ENCODE results near the gene CAMK1D.

Gene CAMK1D

DNA sequence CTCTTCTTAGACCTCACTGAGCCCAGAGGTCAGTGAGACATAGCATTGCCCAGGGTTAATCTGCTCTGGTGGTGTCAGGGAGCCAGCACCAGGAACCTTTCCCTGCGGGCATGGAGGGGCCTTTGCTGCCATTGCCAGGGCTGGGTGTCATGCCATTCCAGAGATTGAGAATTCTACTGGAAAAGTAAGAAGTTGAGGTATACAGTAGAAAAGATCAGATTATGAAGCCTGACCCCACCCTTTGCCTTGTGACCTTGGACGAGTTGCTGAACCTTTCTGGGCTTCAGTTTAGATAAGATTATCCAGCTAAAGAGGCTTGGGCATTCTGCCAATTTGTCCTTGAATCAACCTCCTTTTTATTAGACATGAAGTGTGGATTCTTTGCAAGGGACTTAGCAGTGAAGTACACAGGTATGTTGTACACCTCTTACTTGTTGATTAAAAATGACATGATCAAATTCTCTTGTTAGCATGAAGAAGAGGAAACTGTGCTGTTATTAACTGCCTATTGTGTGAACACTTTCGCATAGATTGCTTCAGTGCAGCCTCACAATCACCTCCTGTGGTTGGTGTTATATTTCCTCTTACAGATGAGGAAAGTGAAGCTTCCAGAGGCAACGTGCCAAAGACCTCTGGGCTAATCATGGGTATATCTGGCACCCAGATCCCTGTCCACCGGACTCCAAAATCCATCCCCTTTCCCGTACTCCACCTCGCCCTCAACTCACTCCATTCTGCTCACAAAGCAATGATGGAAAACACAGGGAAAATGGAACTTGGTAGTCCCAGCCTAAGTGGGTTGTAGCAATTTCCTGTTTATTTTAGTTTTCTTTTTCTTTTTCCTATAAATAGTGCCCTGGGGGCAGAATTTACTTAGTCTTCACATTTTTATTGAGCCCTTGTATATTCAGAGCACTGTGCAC, 151.3 kb downstream of the CAMK1D start:
- no peaks in the 10 kb centered on the region for H3K4me1 ChIP-seq (ENCODE audit: insufficient read depth, low read length, severe bottlenecking)
- H3K27me3 ChIP-seq (ENCODE audit: insufficient read depth, low read length) = no peaks in the 10 kb centered on the region
- H3K9ac ChIP-seq (ENCODE audit: low read length) = no peak overlapping the region
- no peaks in the 10 kb centered on the region for H3K79me2 ChIP-seq (ENCODE audit: insufficient read depth, low read length)
- H3K9me2 ChIP-seq (ENCODE audit: low read depth, low read length) = no peaks in the 10 kb centered on the region
- no peaks in the 10 kb centered on the region for H4K20me1 ChIP-seq (ENCODE audit: insufficient read depth, low read length)
- no peak overlapping the region for H3K4me2 ChIP-seq (ENCODE audit: low read length)
- TF ChIP-seq EZH2 (IDR thresholded peaks at IDR 0.05; ENCODE audit: borderline replicate concordance, low read length) = no peak
- TF ChIP-seq, protein P1, sequence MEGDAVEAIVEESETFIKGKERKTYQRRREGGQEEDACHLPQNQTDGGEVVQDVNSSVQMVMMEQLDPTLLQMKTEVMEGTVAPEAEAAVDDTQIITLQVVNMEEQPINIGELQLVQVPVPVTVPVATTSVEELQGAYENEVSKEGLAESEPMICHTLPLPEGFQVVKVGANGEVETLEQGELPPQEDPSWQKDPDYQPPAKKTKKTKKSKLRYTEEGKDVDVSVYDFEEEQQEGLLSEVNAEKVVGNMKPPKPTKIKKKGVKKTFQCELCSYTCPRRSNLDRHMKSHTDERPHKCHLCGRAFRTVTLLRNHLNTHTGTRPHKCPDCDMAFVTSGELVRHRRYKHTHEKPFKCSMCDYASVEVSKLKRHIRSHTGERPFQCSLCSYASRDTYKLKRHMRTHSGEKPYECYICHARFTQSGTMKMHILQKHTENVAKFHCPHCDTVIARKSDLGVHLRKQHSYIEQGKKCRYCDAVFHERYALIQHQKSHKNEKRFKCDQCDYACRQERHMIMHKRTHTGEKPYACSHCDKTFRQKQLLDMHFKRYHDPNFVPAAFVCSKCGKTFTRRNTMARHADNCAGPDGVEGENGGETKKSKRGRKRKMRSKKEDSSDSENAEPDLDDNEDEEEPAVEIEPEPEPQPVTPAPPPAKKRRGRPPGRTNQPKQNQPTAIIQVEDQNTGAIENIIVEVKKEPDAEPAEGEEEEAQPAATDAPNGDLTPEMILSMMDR (IDR thresholded peaks at IDR 0.05; ENCODE audit: low read length) = no peak
- no peak overlapping the region for H3K27ac ChIP-seq (ENCODE audit: low read depth, low read length, poor library complexity, severe bottlenecking)
- no peak overlapping the region for H3K4me3 ChIP-seq (ENCODE audit: low read depth, low read length, poor library complexity, severe bottlenecking)
- no peaks in the 10 kb centered on the region for H3K36me3 ChIP-seq (ENCODE audit: insufficient read depth, low read length)
- H3F3A ChIP-seq (ENCODE audit: insufficient read depth, low read length) = no peaks in the 10 kb centered on the region
- no peaks in the 10 kb centered on the region for H3K9me3 ChIP-seq (ENCODE audit: low read length)
- no peak overlapping the region for H2AFZ ChIP-seq (ENCODE audit: low read length)

DNA sequence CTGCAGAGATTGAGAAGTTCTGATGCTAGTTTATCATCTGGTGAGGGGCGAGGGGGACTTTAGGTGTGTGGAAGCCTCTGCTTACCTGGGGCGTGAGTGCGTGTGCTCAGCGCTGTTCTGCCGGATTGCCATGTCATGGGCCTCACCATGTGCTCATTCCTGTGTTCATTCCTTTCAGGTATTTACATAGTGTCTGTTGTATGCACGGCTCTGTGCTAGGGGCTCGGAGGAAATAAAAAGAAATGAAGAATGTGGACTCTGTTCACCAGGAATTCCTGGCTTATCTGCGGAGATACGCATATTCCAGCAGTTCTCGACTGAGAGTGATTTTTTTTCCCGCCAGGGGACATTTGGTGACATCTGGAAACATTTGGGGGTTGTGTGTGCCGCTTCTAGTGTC, 152.0 kb downstream of the CAMK1D start:
- no peaks in the 10 kb centered on the region for H3K27me3 ChIP-seq (ENCODE audit: insufficient read depth, low read length)
- no peak overlapping the region for H3K4me3 ChIP-seq (ENCODE audit: low read depth, low read length, poor library complexity, severe bottlenecking)
- H2AFZ ChIP-seq (ENCODE audit: low read length) = no peak overlapping the region
- no peak overlapping the region for H3K4me2 ChIP-seq (ENCODE audit: low read length)
- TF ChIP-seq, protein P1 (IDR thresholded peaks at IDR 0.05; ENCODE audit: low read length) = no peak
- TF ChIP-seq EZH2 (IDR thresholded peaks at IDR 0.05; ENCODE audit: borderline replicate concordance, low read length) = no peak
- no peaks in the 10 kb centered on the region for H3F3A ChIP-seq (ENCODE audit: insufficient read depth, low read length)
- no peak overlapping the region for H3K9ac ChIP-seq (ENCODE audit: low read length)
- no peaks in the 10 kb centered on the region for H3K4me1 ChIP-seq (ENCODE audit: insufficient read depth, low read length, severe bottlenecking)
- no peaks in the 10 kb centered on the region for H3K9me2 ChIP-seq (ENCODE audit: low read depth, low read length)
- H3K36me3 ChIP-seq (ENCODE audit: insufficient read depth, low read length) = no peaks in the 10 kb centered on the region
- no peaks in the 10 kb centered on the region for H4K20me1 ChIP-seq (ENCODE audit: insufficient read depth, low read length)
- no peak overlapping the region for H3K27ac ChIP-seq (ENCODE audit: low read depth, low read length, poor library complexity, severe bottlenecking)
- H3K79me2 ChIP-seq (ENCODE audit: insufficient read depth, low read length) = no peaks in the 10 kb centered on the region
- H3K9me3 ChIP-seq (ENCODE audit: low read length) = no peaks in the 10 kb centered on the region

- H3K4me3 ChIP-seq (ENCODE audit: low read depth, low read length, poor library complexity, severe bottlenecking) = no peak overlapping the region
- H3K4me1 ChIP-seq (ENCODE audit: insufficient read depth, low read length, severe bottlenecking) = no peaks in the 10 kb centered on the region
- no peak overlapping the region for H3K27ac ChIP-seq (ENCODE audit: low read depth, low read length, poor library complexity, severe bottlenecking)
- H3K27me3 ChIP-seq (ENCODE audit: insufficient read depth, low read length) = no peaks in the 10 kb centered on the region
- H3K9me3 ChIP-seq (ENCODE audit: low read length) = no peaks in the 10 kb centered on the region
- no peak overlapping the region for H2AFZ ChIP-seq (ENCODE audit: low read length)
- H3K9ac ChIP-seq (ENCODE audit: low read length) = no peak overlapping the region
- H3K9me2 ChIP-seq (ENCODE audit: low read depth, low read length) = no peaks in the 10 kb centered on the region
- no peaks in the 10 kb centered on the region for H3K79me2 ChIP-seq (ENCODE audit: insufficient read depth, low read length)
- no peaks in the 10 kb centered on the region for H4K20me1 ChIP-seq (ENCODE audit: insufficient read depth, low read length)
- H3K4me2 ChIP-seq (ENCODE audit: low read length) = no peak overlapping the region
- H3K36me3 ChIP-seq (ENCODE audit: insufficient read depth, low read length) = no peaks in the 10 kb centered on the region
- H3F3A ChIP-seq (ENCODE audit: insufficient read depth, low read length) = no peaks in the 10 kb centered on the region
- TF ChIP-seq EZH2 (IDR thresholded peaks at IDR 0.05; ENCODE audit: borderline replicate concordance, low read length) = no peak
- TF ChIP-seq, protein P1 (IDR thresholded peaks at IDR 0.05; ENCODE audit: low read length) = no peak
These were observed 152.6 kb downstream of the CAMK1D start for GRCh38 chr10:12501841-12502525.
